DOHH2 (cell line): Measurements from ENCODE around the gene PER1.

Source experiments
- H3F3A ChIP-seq: fragments of 200-600 bp; sonication (generic), shearing (Covaris generic); 2 replicates; pipeline ENCODE4 v1.6.0; 2016; ENCODE audit warnings: antibody characterized with exemption, mild to moderate bottlenecking; ENCODE audit not compliant: control insufficient read depth, insufficient read depth
- H3K27ac ChIP-seq: fragments of 200-600 bp; sonication (generic); 2 replicates; pipeline ENCODE4 v1.5.1; 2014; ENCODE audit warnings: low read depth, mild to moderate bottlenecking, low read length, moderate library complexity
- H3K27me3 ChIP-seq: fragments of 200-600 bp; sonication (generic); 2 replicates; pipeline ENCODE4 v1.6.1; 2014; ENCODE audit warnings: mild to moderate bottlenecking, low read length, mixed read lengths; ENCODE audit not compliant: control insufficient read depth
- H3K36me3 ChIP-seq: fragments of 200-600 bp; sonication (generic); 2 replicates; pipeline ENCODE4 v1.6.1; 2014; ENCODE audit warnings: mild to moderate bottlenecking, low read length, moderate library complexity, mixed read lengths; ENCODE audit not compliant: control insufficient read depth
- H3K4me1 ChIP-seq: fragments of 200-600 bp; sonication (generic); 2 replicates; pipeline ENCODE4 v1.6.1; 2014; ENCODE audit warnings: mild to moderate bottlenecking, low read length, mixed read lengths; ENCODE audit not compliant: control insufficient read depth
- H3K4me2 ChIP-seq: fragments of 200-600 bp; sonication (generic); 2 replicates; pipeline ENCODE4 v1.6.0; 2014; ENCODE audit warnings: mild to moderate bottlenecking, low read length, moderate library complexity
- H3K4me3 ChIP-seq: fragments of 200-600 bp; sonication (generic); 2 replicates; pipeline ENCODE4 v1.5.1; 2014; ENCODE audit warnings: mild to moderate bottlenecking, low read length, mixed read lengths
- H3K79me2 ChIP-seq: fragments of 200-600 bp; sonication (generic); 2 replicates; pipeline ENCODE4 v1.6.1; 2014; ENCODE audit warnings: mild to moderate bottlenecking, low read length, mixed read lengths; ENCODE audit not compliant: control insufficient read depth
- H3K9me2 ChIP-seq: fragments of 200-600 bp; sonication (generic); replicated peaks from 2 replicates; pipeline ENCODE4 v1.6.1; 2014; ENCODE audit warnings: mild to moderate bottlenecking, low read length, mixed read lengths; ENCODE audit not compliant: control insufficient read depth
- H3K9me3 ChIP-seq: fragments of 200-600 bp; sonication (generic); 2 replicates; pipeline ENCODE4 v1.6.1; 2014; ENCODE audit warnings: antibody characterized with exemption, low read length, mixed read lengths; ENCODE audit not compliant: control insufficient read depth, insufficient read depth
- H4K20me1 ChIP-seq: fragments of 200-600 bp; sonication (generic); 2 replicates; pipeline ENCODE4 v1.6.0; 2014; ENCODE audit warnings: low read depth, mild to moderate bottlenecking, antibody characterized with exemption, low read length, moderate library complexity; ENCODE audit not compliant: control insufficient read depth, insufficient read depth
- CTCF ChIP-seq: fragments of 200-600 bp; sonication (generic); IDR thresholded peaks from one replicate; pipeline ENCODE4 v1.5.1; 2014; ENCODE audit warnings: antibody characterized with exemption, mild to moderate bottlenecking, low read depth, low read length; ENCODE audit not compliant: poor library complexity, severe bottlenecking
- EZH2phosphoT487 ChIP-seq: fragments of 200-600 bp; sonication (generic); IDR thresholded peaks from 2 replicates; pipeline ENCODE4 v1.6.1; 2017; ENCODE audit warnings: borderline replicate concordance, mild to moderate bottlenecking, antibody characterized with exemption, low read length, moderate library complexity, mixed read lengths

PER1 gene

GRCh38 chr17:8091033-8091687 lies 61.0 kb downstream of the PER1 start:
- Histone ChIP-seq H3F3A (no peaks in the 10 kb centered on the region), H3K27ac (no peak overlapping the region), H3K4me3 (peak overlapping the region; percentile 67), H3K27me3 (peaks cover 48% of the 10 kb centered on the region), H3K9me3 (no peaks in the 10 kb centered on the region), H3K4me1 (peaks cover 19% of the 10 kb centered on the region), H3K36me3 (no peaks in the 10 kb centered on the region), H3K4me2 (peak overlapping the region; percentile 79), H4K20me1 (no peaks in the 10 kb centered on the region), H3K9me2 (no peaks in the 10 kb centered on the region), H3K79me2 (no peaks in the 10 kb centered on the region)
- TF ChIP-seq CTCF: no peak
- TF ChIP-seq EZH2phosphoT487: no peak
